Stimulated activated naive B cell treated with anti-CD40 and anti-IgM and Interleukin-4, amounts not matched to agents 10 μg/mL and 1 μg/mL and 100 μg/mL, for 72 hours (primary cell): ENCODE measurements around the gene PRKCA.

Source experiments
- ATAC-seq, 2 donors: fragments of 150-1000 bp; cut with Tn5 transposase; replicated peaks; 2 replicates each; pipeline ENCODE4 v1.10.0; 2021; ENCODE audit warnings: moderate library complexity in 1 of 2
- DNase-seq: peaks from one replicate; pipeline ENCODE4 v3.0.0; 2021
- H3K27ac Mint-ChIP-seq: one replicate; pipeline ENCODE4 v1.8.0; 2022; ENCODE audit warnings: mild to moderate bottlenecking, mixed read lengths
- H3K27me3 Mint-ChIP-seq, 2 donors: one replicate each; pipeline ENCODE4 v1.8.0; 2022; ENCODE audit warnings: mixed read lengths in 2 of 2
- H3K36me3 Mint-ChIP-seq, 2 donors: one replicate each; pipeline ENCODE4 v1.8.0; 2022; ENCODE audit warnings: mixed read lengths in 2 of 2, mild to moderate bottlenecking in 1 of 2
- H3K4me1 Mint-ChIP-seq, 2 donors: one replicate each; pipeline ENCODE4 v1.8.0; 2022; ENCODE audit warnings: mixed read lengths in 2 of 2, mild to moderate bottlenecking in 1 of 2
- H3K4me3 Mint-ChIP-seq, 2 donors: one replicate each; pipeline ENCODE4 v1.8.0; 2022; ENCODE audit warnings: mild to moderate bottlenecking in 2 of 2, mixed read lengths in 2 of 2, moderate library complexity in 1 of 2
- H3K9me3 Mint-ChIP-seq, 2 donors: one replicate each; pipeline ENCODE4 v1.8.0; 2022; ENCODE audit warnings: mixed read lengths in 2 of 2, mild to moderate bottlenecking in 1 of 2

PRKCA gene

DNA sequence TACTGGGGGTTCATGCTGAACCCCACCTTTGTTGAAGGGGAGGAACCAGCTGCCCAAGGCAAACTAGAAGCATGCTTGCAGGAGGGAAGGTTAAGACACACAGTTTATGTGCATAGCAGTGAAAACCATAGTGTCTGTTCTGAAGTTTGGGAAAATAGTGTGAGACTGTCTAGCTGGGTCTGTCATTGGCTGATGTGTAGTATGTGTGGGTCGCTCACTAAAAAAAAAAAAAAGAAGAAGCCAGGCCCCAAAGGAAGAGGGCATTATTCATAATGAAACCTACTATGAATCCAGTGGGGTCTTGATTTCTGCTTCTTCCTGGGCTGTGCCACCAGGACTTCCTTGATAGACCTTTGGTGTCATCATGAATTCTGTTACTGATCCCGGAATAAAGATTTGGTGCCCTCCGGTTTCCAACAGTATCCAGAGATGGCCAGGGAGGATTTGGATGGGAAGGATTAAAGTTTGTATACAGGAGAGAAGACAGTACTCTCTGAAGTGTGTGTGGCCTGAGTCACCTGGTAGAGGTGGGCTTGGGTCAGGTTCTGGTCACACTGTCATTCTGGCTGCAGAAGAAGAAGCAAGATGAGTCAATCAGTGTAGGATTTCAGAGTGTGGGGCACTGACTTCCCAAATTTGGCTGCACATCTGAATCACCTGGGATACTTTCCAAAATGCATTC lies 220.3 kb downstream of the PRKCA start:
- Mint-ChIP-seq H3K36me3 (peaks cover 0 to 4% of the 10 kb centered on the region in 2 donors), H3K27me3 (peaks cover 0 to 8% of the 10 kb centered on the region in 2 donors), H3K9me3 (peaks cover 0 to 5% of the 10 kb centered on the region in 2 donors), H3K4me1 (peaks cover 2 to 6% of the 10 kb centered on the region in 2 donors), H3K27ac (no peak overlapping the region), H3K4me3 (no peak overlapping the region)
- DNase-seq (no peak), ATAC-seq (no peak)

DNA sequence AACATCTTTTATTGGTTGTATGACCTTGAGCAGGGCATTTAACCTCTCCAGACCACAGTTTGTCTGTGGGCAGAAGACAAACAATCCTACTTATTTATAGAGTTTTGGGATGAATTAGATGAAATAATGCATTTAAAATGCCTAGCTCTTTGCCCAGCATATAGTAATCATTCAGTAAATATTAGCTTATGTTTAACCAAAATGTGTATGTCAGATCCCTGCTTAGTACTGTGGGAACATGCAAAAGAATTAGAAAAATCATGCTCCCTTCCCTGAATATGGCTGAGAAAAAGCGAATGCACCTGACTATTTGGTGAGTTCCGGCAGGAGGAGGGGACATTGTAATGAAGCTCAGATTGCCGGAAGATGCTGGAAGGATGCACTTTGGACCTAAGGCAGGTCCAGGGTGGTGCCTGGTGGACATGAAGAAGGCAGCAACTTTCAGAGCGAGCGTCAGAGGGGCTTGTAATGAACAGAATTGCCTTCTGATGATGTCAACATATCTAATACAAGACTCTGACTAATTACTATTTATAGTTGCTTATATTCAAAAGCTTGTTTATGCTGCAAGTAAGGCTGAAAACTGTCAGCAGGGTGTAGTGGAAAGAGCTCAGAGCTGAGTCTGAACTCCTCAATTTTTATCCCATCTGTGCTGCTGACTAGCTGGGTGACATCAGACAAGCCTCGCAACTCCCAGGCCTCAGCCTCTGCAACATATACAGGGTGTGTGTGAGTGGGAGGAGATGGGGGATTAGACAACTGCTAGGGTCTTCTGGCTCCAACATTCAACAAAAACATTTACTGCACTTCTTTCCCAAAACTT lies 221.2 kb downstream of the PRKCA start:
- peaks cover 0 to 4% of the 10 kb centered on the region in 2 donors for H3K36me3 Mint-ChIP-seq
- DNase-seq, result no peak
- H3K27ac Mint-ChIP-seq, result no peak overlapping the region
- no peak for ATAC-seq
- H3K4me3 Mint-ChIP-seq, result no peak overlapping the region
- H3K4me1 Mint-ChIP-seq, result peaks cover 2 to 6% of the 10 kb centered on the region in 2 donors
- peaks cover 0 to 5% of the 10 kb centered on the region in 2 donors for H3K9me3 Mint-ChIP-seq
- H3K27me3 Mint-ChIP-seq, result peaks cover 0 to 8% of the 10 kb centered on the region in 2 donors

DNA sequence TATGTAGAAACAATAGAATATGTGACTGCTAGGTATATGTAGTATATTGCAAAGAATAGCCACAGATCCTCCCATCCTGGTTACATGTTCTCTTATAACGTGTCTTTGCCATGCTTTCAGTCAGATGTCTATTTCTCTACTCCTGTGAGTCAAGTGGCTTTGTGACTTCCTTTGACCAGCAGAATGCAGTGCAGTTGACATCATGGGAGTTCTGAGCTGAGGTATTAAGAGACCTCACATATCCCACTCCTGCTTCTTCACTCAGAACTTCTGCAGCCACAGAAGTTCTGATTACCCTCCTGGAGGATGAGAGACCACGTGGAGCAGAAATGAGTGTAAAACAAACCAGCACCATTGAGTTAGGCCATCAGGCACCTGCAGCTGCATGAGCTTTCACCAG lies 222.5 kb downstream of the PRKCA start:
- H3K4me3 Mint-ChIP-seq, result no peak overlapping the region

DNA sequence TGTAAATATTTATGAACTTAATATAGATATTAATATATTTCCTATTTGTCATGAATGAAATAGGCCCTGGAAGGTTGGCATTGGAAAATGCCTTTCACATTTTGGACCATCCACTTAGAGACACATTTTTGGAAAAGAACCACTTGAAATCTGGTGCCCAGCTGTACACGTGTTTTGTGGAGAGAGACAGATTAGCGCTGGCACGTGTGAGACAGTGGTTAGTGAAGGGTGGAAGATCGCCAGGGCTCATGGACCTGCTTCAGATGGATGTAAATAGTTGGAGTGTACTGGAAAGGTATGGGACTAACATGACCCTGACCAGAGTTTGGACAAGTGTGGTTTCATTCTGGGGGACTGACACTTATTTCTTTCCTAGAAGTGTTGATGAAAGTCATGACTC lies 222.9 kb downstream of the PRKCA start:
- H3K27ac Mint-ChIP-seq, result no peak overlapping the region

More for the DNA sequence above, 222.5 kb downstream of the PRKCA start:
- H3K36me3 Mint-ChIP-seq, result peaks cover 0 to 4% of the 10 kb centered on the region in 2 donors
- no peak overlapping the region for H3K27ac Mint-ChIP-seq
- peaks cover 0 to 5% of the 10 kb centered on the region in 2 donors for H3K9me3 Mint-ChIP-seq
- DNase-seq, result no peak
- H3K4me1 Mint-ChIP-seq, result peaks cover 2 to 6% of the 10 kb centered on the region in 2 donors
- H3K27me3 Mint-ChIP-seq, result peaks cover 0 to 8% of the 10 kb centered on the region in 2 donors
- ATAC-seq, result no peak

GRCh38 chr17:66526827-66527226 lies 224.4 kb downstream of the PRKCA start:
- peaks cover 0 to 8% of the 10 kb centered on the region in 2 donors for H3K27me3 Mint-ChIP-seq
- H3K36me3 Mint-ChIP-seq, result peaks cover 0 to 4% of the 10 kb centered on the region in 2 donors
- no peak overlapping the region for H3K27ac Mint-ChIP-seq
- ATAC-seq (no peak), DNase-seq (no peak)
- H3K9me3 Mint-ChIP-seq, result peaks cover 0 to 5% of the 10 kb centered on the region in 2 donors
- H3K4me3 Mint-ChIP-seq, result no peak overlapping the region
- H3K4me1 Mint-ChIP-seq, result peaks cover 2 to 6% of the 10 kb centered on the region in 2 donors

More for the DNA sequence above, 222.9 kb downstream of the PRKCA start:
- peaks cover 0 to 8% of the 10 kb centered on the region in 2 donors for H3K27me3 Mint-ChIP-seq
- H3K4me1 Mint-ChIP-seq, result peaks cover 2 to 6% of the 10 kb centered on the region in 2 donors
- H3K9me3 Mint-ChIP-seq, result peaks cover 0 to 5% of the 10 kb centered on the region in 2 donors
- DNase-seq (no peak), ATAC-seq (no peak)
- H3K4me3 Mint-ChIP-seq, result no peak overlapping the region
- peaks cover 0 to 4% of the 10 kb centered on the region in 2 donors for H3K36me3 Mint-ChIP-seq

DNA sequence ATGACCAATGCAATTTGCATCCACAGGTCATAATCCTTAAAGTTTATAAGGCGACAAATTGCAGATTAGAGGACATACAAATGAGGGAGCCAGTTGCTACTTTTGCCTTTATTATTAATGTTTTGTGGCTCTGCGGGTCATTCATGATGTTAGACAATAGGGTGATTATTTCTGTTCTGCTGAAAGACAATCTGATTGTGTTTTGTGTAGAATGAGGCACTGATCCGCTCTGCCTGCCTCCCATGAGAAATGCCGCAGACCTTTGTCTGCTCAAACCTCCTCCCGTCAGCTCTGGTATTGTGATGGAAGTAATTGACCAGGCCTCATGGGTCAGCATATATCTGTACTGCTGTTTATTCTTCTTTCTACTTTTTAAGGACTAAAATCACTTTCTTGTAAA lies 224.9 kb downstream of the PRKCA start:
- peaks cover under 1 to 3% of the 10 kb centered on the region in 2 donors for H3K27me3 Mint-ChIP-seq
- ATAC-seq (no peak), DNase-seq (no peak)
- peaks cover 0 to 5% of the 10 kb centered on the region in 2 donors for H3K9me3 Mint-ChIP-seq
- H3K36me3 Mint-ChIP-seq, result peaks cover 0 to 4% of the 10 kb centered on the region in 2 donors
- H3K4me1 Mint-ChIP-seq, result peaks cover 2% of the 10 kb centered on the region in 2 donors
- H3K4me3 Mint-ChIP-seq, result no peak overlapping the region
- no peak overlapping the region for H3K27ac Mint-ChIP-seq

GRCh38 chr17:66531851-66532295 lies 229.5 kb downstream of the PRKCA start:
- Mint-ChIP-seq H3K27me3 (peaks cover 7 to 11% of the 10 kb centered on the region in 2 donors), H3K36me3 (no peaks in the 10 kb centered on the region), H3K4me3 (no peak overlapping the region), H3K4me1 (no peaks in the 10 kb centered on the region), H3K9me3 (no peaks in the 10 kb centered on the region), H3K27ac (no peak overlapping the region)
- no peak for DNase-seq
- ATAC-seq, result no peak

DNA sequence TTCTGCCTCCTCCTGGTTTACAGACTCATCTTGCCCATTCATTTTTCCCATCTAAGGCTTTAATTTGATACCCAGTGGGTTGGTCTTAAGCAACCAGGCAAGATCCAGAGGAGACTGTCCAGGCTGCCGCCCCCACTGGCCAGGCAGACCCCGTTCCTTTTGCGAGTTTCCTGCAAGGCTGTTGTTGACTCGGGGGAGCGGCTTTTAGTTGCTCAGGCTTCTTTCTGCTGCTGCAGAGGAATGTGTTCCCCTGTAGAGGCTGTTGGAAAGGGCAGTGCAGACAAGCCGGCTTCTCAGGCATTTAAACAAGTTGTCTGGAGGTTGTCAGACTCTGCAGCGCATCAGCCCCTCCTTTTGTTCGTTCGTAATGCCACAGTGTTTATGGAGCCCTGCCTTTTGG lies 231.2 kb downstream of the PRKCA start:
- no peak overlapping the region for H3K27ac Mint-ChIP-seq
- peaks cover 3 to 7% of the 10 kb centered on the region in 2 donors for H3K4me1 Mint-ChIP-seq
- H3K36me3 Mint-ChIP-seq, result no peaks in the 10 kb centered on the region
- no peak overlapping the region for H3K4me3 Mint-ChIP-seq
- DNase-seq (no peak), ATAC-seq (no peak)
- H3K27me3 Mint-ChIP-seq, result peaks cover 7 to 11% of the 10 kb centered on the region in 2 donors
- no peaks in the 10 kb centered on the region for H3K9me3 Mint-ChIP-seq

DNA sequence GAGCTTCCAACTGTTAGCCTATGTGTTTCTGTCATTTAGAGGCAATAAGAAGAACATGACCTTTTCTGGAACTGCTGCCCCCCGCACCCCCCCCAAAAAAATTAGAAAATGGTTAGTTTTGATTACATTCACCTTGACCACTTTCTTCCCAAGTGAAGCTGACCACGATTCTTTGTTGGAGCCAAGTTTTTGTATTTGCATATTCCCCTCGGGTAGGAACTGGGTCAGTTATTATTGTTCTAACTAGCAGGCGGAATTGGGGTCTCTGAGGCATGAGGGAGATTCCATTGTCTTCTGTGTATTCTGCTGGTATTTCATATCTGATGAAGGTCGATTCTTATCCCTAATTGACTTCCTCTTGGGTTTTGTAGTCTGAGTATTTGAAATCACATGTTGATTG lies 231.6 kb downstream of the PRKCA start:
- Mint-ChIP-seq H3K4me1 (peaks cover 3 to 7% of the 10 kb centered on the region in 2 donors), H3K9me3 (no peaks in the 10 kb centered on the region), H3K36me3 (no peaks in the 10 kb centered on the region), H3K27ac (no peak overlapping the region), H3K4me3 (no peak overlapping the region), H3K27me3 (peaks cover 7 to 11% of the 10 kb centered on the region in 2 donors)
- ATAC-seq (no peak), DNase-seq (no peak)

- no peak for ATAC-seq
Observed at GRCh38 chr17:66535611-66536010, 233.2 kb downstream of the PRKCA start.

DNA sequence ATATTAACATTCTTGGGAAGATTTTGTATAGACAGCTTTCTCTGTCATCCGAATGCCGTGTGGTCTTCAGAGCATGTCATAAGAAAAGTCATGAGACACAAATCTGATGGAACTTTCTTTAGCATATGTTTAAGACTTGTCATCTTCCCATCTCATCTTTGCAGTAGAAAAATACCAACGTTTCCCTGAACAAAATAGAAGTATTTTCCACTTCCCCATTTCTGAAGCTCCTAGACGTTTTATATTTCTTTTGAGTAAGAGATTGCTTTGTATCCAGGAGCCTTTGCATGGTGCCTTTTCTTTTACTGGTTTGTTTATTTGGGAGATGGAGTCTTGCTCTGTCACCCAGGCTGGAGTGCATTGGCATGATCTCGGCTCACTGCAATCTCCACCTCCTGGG lies 235.1 kb downstream of the PRKCA start:
- H3K27ac Mint-ChIP-seq, result no peak overlapping the region
- peaks cover 6 to 9% of the 10 kb centered on the region in 2 donors for H3K27me3 Mint-ChIP-seq
- no peak overlapping the region for H3K4me3 Mint-ChIP-seq
- DNase-seq (no peak), ATAC-seq (no peak)
- no peaks in the 10 kb centered on the region for H3K36me3 Mint-ChIP-seq
- H3K9me3 Mint-ChIP-seq, result peaks cover 0 to 3% of the 10 kb centered on the region in 2 donors
- H3K4me1 Mint-ChIP-seq, result peaks cover 15 to 32% of the 10 kb centered on the region in 2 donors

More at GRCh38 chr17:66535611-66536010, 233.2 kb downstream of the PRKCA start:
- no peak overlapping the region for H3K27ac Mint-ChIP-seq
- no peaks in the 10 kb centered on the region for H3K9me3 Mint-ChIP-seq
- no peaks in the 10 kb centered on the region for H3K36me3 Mint-ChIP-seq
- peaks cover 3 to 13% of the 10 kb centered on the region in 2 donors for H3K4me1 Mint-ChIP-seq
- H3K4me3 Mint-ChIP-seq, result no peak overlapping the region
- peaks cover 7 to 11% of the 10 kb centered on the region in 2 donors for H3K27me3 Mint-ChIP-seq
- DNase-seq, result no peak

DNA sequence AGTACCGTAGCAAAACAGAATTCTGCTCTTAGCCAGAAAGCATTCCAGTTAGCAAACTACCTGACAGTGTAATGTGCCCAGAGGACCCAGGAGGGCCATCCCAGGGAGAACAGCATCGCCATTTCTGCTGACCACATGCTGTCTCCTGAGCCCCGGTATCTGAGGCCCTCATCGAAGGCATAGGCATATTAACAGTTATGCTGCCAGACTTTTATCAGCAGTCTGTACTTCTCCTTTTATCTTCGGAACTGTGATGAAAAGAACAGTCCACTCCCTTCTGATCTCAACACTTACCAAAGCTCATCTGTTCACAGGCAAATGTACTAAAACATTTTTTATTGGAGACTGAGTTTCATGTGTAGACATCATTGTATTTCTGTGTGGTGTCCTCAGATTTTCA lies 236.4 kb downstream of the PRKCA start:
- H3K4me1 Mint-ChIP-seq, result peaks cover 15 to 38% of the 10 kb centered on the region in 2 donors
- H3K4me3 Mint-ChIP-seq, result no peak overlapping the region
- ATAC-seq (no peak), DNase-seq (no peak)
- H3K9me3 Mint-ChIP-seq, result peaks cover 0 to 3% of the 10 kb centered on the region in 2 donors
- no peak overlapping the region for H3K27ac Mint-ChIP-seq
- H3K36me3 Mint-ChIP-seq, result no peaks in the 10 kb centered on the region
- H3K27me3 Mint-ChIP-seq, result peaks cover 3 to 5% of the 10 kb centered on the region in 2 donors

DNA sequence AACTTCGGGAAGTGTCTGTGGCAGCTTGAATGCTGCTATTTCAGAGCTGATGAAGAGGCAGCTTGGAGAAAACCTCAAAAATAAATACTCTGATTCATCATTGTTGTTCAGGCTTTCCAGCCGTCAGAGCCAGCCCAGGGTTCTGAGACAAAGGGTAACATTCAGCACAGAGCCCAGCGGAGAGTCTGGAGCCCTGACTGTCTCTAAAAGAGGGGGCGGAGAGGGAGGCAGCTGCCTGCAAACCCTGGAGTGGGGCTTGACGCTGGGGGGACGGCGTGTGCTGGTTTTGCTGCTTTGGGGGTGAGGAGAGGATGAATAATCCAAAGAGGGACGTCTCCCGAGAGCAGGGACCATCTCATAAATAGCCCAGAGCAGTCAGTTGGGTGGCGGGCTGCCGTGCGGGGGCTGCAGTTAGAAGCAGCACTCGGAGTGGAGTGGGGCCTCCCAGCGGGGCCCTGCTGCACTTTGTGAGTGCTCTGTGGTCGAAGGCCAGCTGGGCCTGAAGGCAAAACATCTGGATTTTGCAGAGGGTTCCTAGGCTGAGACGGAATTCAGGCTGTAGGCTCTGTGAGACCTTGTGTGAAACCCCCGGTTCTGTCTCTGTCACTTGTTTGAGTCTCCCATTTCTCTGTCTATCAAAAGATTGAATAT lies 237.8 kb downstream of the PRKCA start:
- H3K4me3 Mint-ChIP-seq, result no peak overlapping the region
- peaks cover 0 to 3% of the 10 kb centered on the region in 2 donors for H3K9me3 Mint-ChIP-seq
- no peak for DNase-seq
- H3K36me3 Mint-ChIP-seq, result no peaks in the 10 kb centered on the region
- H3K4me1 Mint-ChIP-seq, result peaks cover 15 to 38% of the 10 kb centered on the region in 2 donors
- H3K27ac Mint-ChIP-seq, result no peak overlapping the region
- H3K27me3 Mint-ChIP-seq, result peaks cover 3 to 5% of the 10 kb centered on the region in 2 donors
- no peak for ATAC-seq
